Neutrophil (primary cell): ENCODE measurements around the gene SSBP1.

Experiments used
- H3K27ac ChIP-seq: fragments of 200-600 bp; sonication (generic); 2 replicates; pipeline ENCODE4 v1.5.1; 2016; ENCODE audit warnings: mild to moderate bottlenecking, moderate library complexity
- H3K27me3 ChIP-seq: fragments of 200-600 bp; sonication (generic); 2 replicates; pipeline ENCODE4 v1.6.0; 2016; ENCODE audit warnings: mild to moderate bottlenecking
- H3K36me3 ChIP-seq: fragments of 200-600 bp; sonication (generic); 2 replicates; pipeline ENCODE4 v1.5.1; 2017
- H3K4me1 ChIP-seq, 2 experiments: fragments of 200-600 bp in 1 of 2; sonication (generic) in 1 of 2; 1 replicate in 1 of 2; 2 replicates in 1 of 2; pipeline versions ENCODE4 v1.5.1 to v1.6.1; 2013 to 2016; ENCODE audit warnings: low read depth in 1 of 2, low read length in 1 of 2, mild to moderate bottlenecking in 1 of 2, moderate library complexity in 1 of 2; ENCODE audit not compliant: control insufficient read depth in 1 of 2, insufficient read depth in 1 of 2
- H3K4me3 ChIP-seq, 2 experiments: fragments of 200-600 bp in 1 of 2; sonication (generic) in 1 of 2; 1 replicate in 1 of 2; 2 replicates in 1 of 2; pipeline ENCODE4 v1.5.1; 2013 to 2016; ENCODE audit warnings: low read depth in 1 of 2, low read length in 1 of 2, mild to moderate bottlenecking in 1 of 2, moderate library complexity in 1 of 2
- H3K9me3 ChIP-seq: fragments of 200-600 bp; sonication (generic); 2 replicates; pipeline ENCODE4 v1.5.1; 2016
- CTCF ChIP-seq: fragments of 200-600 bp; sonication (generic); IDR thresholded peaks from 2 replicates; pipeline ENCODE4 v1.5.1; 2016; ENCODE audit warnings: antibody characterized with exemption

Gene SSBP1

GRCh38 chr7:141704112-141704511, 34.0 kb upstream of the SSBP1 start:
- Histone ChIP-seq H3K4me1 (peaks cover 3 to 14% of the 10 kb centered on the region in 2 experiments), H3K9me3 (no peaks in the 10 kb centered on the region), H3K27ac (no peak overlapping the region), H3K4me3 (no peak overlapping the region), H3K36me3 (no peaks in the 10 kb centered on the region), H3K27me3 (peaks cover 60% of the 10 kb centered on the region)
- TF ChIP-seq CTCF = no peak

- H3K27me3 ChIP-seq = peaks cover 55% of the 10 kb centered on the region
- H3K4me3 ChIP-seq = no peak overlapping the region
- TF ChIP-seq CTCF = no peak
- no peaks in the 10 kb centered on the region for H3K36me3 ChIP-seq
- H3K27ac ChIP-seq = no peak overlapping the region
- H3K4me1 ChIP-seq = peaks cover 3 to 14% of the 10 kb centered on the region in 2 experiments
- no peaks in the 10 kb centered on the region for H3K9me3 ChIP-seq
Measured at GRCh38 chr7:141704741-141705140, 33.4 kb upstream of the SSBP1 start.

- H3K36me3 ChIP-seq = no peaks in the 10 kb centered on the region
- H3K27me3 ChIP-seq = peaks cover 38% of the 10 kb centered on the region
- peaks cover 2 to 6% of the 10 kb centered on the region in 2 experiments for H3K4me1 ChIP-seq
- H3K4me3 ChIP-seq = no peak overlapping the region
- no peaks in the 10 kb centered on the region for H3K9me3 ChIP-seq
- TF ChIP-seq CTCF = no peak
- H3K27ac ChIP-seq = no peak overlapping the region
Measured at GRCh38 chr7:141706239-141707064, 31.7 kb upstream of the SSBP1 start.

GRCh38 chr7:141708351-141708750, 29.8 kb upstream of the SSBP1 start, which contains the start of gene WEE2:
Gene WEE2, plus strand, starts transcription at chr7:141708353. Its CDS starts 406 bp downstream, at chr7:141708759.
- no peak within 1 kb of the TSS for H3K4me3 ChIP-seq
- H3K27ac ChIP-seq = no peak within 1 kb of the TSS
- H3K36me3 ChIP-seq = no peaks in the 10 kb centered on the region
- peaks cover 21% of the 10 kb centered on the region for H3K27me3 ChIP-seq
- no peaks in the 10 kb centered on the region for H3K9me3 ChIP-seq
- TF ChIP-seq CTCF = no peak
- no peaks in the 10 kb centered on the region for H3K4me1 ChIP-seq

- no peak overlapping the region for H3K27ac ChIP-seq
- no peaks in the 10 kb centered on the region for H3K4me1 ChIP-seq
- no peaks in the 10 kb centered on the region for H3K36me3 ChIP-seq
- no peaks in the 10 kb centered on the region for H3K9me3 ChIP-seq
- no peak overlapping the region for H3K4me3 ChIP-seq
- no peak for TF ChIP-seq CTCF
- H3K27me3 ChIP-seq = peaks cover 11% of the 10 kb centered on the region
Measured at GRCh38 chr7:141709318-141709717, 28.8 kb upstream of the SSBP1 start.
